Activated naive CD8-positive, alpha-beta T cell treated with anti-CD3 and anti-CD28 coated beads for 36 hours (primary cell): ENCODE data around the gene AHCYL2. TPM values are rescaled to one million over a fixed set of nuclear protein-coding genes. Genes with fewer than 3 reads are reported as not detected.
"Not testable (repeated sequence)": the region's sequence is repeated elsewhere in the genome, so short reads cannot be mapped to it uniquely, and the experiment has no call there.

Source experiments
- DNase-seq: peaks from one replicate; pipeline ENCODE4 v3.0.0; 2021
- H3K27ac Mint-ChIP-seq: one replicate; pipeline ENCODE4 v1.8.0; 2022; ENCODE audit warnings: mild to moderate bottlenecking, moderate library complexity, mixed read lengths
- H3K27me3 Mint-ChIP-seq: one replicate; pipeline ENCODE4 v1.8.0; 2022; ENCODE audit warnings: mild to moderate bottlenecking, mixed read lengths
- H3K36me3 Mint-ChIP-seq: one replicate; pipeline ENCODE4 v1.8.0; 2021; ENCODE audit warnings: mild to moderate bottlenecking, mixed read lengths
- H3K4me1 Mint-ChIP-seq: one replicate; pipeline ENCODE4 v1.8.0; 2021; ENCODE audit warnings: mixed read lengths
- H3K4me3 Mint-ChIP-seq: one replicate; pipeline ENCODE4 v1.8.0; 2022; ENCODE audit warnings: mild to moderate bottlenecking, moderate library complexity, mixed read lengths
- H3K9me3 Mint-ChIP-seq: one replicate; pipeline ENCODE4 v1.8.0; 2022; ENCODE audit warnings: mixed read lengths
- total RNA-seq, 2 experiments: library from RNA; stranded (reverse); gene quantifications; one replicate each; pipeline ENCODE4 v1.2.3, GENCODE V29; 2021

The AHCYL2 gene
- total RNA-seq, 2 experiments from 2014 or later: 6.5 to 6.8 TPM

DNA sequence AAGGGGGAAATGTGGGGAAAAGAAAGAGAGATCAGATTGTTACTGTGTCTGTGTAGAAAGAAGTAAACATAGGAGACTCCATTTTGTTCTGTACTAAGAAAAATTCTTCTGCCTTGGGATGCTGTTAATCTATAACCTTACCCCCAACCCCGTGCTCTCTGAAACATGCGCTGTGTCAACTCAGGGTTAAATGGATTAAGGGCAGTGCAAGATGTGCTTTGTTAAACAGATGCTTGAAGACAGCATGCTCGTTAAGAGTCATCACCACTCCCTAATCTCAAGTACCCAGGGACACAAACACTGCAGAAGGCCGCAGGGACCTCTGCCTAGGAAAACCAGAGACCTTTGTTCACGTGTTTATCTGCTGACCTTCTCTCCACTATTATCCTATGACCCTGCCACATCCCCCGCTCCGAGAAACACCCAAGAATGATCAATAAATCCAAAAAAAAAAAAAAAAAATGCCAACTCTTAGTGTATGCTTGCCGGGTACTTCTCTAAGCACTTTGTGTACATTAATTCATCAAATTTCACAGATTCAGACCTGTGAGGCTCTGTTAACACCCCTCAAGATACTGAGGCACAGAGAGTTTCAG, 7.9 kb upstream of the AHCYL2 start:
- H3K27ac Mint-ChIP-seq, H3K4me1 Mint-ChIP-seq: not testable (repeated sequence)

DNA sequence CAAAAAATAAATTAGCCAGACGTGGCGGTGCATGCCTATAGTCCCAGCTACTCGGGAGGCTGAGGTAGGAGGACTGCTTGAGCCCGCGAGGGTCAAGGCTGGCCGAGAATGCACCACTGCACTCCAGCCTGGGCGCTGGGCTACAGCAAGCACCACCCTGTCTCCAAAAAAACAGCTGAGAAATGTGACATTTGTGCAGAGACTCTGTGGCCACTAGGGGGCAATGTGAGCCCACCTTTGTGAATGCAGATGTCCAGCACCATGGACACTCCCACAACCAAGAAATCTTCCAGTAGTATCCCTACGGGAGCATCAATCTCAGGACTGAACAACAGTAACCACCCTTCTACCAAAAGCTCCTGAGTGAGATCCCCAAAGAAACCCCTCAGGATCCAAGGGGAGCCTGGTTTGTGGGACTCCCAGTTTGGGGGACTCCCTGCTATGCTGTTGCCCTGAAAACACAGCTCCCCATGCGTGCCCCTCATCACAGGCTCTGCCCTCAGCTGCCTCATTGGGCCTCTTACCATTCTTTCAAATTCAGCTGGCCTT, 6.2 kb upstream of the AHCYL2 start:
- DNase-seq: peak; percentile 75
- H3K4me1 Mint-ChIP-seq: peaks cover 9% of the 10 kb centered on the region
- no peaks in the 10 kb centered on the region for H3K36me3 Mint-ChIP-seq
- H3K27ac Mint-ChIP-seq: no peak overlapping the region
- no peaks in the 10 kb centered on the region for H3K27me3 Mint-ChIP-seq
- no peak overlapping the region for H3K4me3 Mint-ChIP-seq
- H3K9me3 Mint-ChIP-seq: peaks cover 2% of the 10 kb centered on the region

More for the DNA sequence above, 7.9 kb upstream of the AHCYL2 start:
- DNase-seq, H3K9me3 Mint-ChIP-seq, H3K27me3 Mint-ChIP-seq, H3K36me3 Mint-ChIP-seq, H3K4me3 Mint-ChIP-seq: not testable (repeated sequence)

DNA sequence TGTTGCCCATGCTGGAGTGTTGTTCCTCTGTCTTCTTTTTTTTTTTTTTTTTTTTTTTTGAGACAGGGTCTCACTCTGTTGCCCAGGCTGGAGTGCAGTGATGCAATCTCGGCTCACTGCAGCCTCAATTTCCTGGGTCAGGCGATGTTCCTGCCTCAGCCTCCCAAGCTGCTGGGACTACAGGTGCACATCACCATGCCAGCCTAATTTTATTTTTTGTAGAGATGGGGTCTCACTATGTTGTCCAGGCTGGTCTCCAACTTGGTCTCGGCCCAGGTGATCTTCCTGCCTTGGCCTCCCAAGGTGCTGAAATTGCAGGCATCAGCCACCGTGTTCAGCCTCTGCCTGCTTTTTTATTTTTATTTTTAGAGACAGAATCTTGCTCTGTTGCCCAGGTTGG, 5.7 kb upstream of the AHCYL2 start:
- peaks cover 11% of the 10 kb centered on the region for H3K4me1 Mint-ChIP-seq
- H3K36me3 Mint-ChIP-seq, H3K4me3 Mint-ChIP-seq, H3K27ac Mint-ChIP-seq, DNase-seq, H3K9me3 Mint-ChIP-seq, H3K27me3 Mint-ChIP-seq: not testable (repeated sequence)

DNA sequence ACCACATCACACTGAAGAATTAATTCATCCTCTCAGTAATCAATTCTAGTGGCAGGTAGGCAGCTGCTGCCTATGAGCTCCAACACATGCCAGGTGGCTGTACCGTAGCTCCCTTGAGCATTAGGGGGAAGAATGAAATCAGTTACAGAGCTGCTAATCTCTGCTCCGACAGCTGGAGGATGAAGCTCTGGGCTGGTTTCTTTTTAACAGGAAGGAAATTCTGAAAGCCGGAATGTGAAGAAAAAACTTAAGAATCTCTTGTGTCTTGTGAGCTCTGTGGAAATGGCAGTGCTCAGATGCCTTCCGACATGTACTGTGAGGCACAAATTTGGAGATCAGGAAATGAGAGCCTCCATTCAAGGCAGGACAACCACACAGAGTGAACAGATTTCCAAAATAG, 2.8 kb upstream of the AHCYL2 start:
- DNase-seq: no peak

DNA sequence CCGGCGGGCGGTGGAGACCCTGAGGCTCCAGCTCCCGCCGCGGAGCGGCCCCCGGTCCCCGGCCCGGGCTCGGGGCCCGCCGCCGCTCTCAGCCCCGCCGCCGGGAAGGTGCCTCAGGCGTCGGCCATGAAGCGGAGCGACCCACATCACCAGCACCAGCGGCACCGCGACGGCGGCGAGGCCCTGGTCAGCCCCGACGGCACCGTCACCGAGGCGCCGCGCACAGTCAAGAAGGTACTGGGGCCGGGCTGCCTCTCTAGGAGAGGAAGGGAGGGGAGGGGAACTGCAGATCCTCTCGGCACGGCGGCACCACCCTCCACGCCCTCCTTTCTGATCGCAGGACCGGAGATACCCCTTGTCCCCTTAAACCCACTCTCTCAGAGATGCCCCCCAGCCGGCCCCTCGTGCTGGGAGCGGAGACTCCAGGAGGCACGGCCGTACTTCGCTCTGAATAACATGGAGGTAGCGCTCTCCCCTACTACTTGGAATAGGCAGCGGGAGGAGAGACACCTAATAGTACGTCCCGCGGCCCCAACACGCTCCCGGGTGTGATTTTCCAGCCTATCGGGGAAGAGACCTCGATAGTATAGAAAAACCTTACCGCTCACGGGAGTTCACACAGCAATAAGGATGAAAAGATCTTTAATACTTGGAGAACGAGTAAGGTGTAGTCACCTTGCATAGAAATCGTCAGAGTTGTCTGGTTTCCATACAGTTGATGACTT, 538 bp downstream of the AHCYL2 start:
- H3K4me1 Mint-ChIP-seq: peaks cover 30% of the 10 kb centered on the region
- no peaks in the 10 kb centered on the region for H3K36me3 Mint-ChIP-seq
- peak overlapping the region; percentile 86 for H3K27ac Mint-ChIP-seq
- no peaks in the 10 kb centered on the region for H3K9me3 Mint-ChIP-seq
- peak; percentile 65 for DNase-seq
- peak overlapping the region; percentile 91 for H3K4me3 Mint-ChIP-seq
- H3K27me3 Mint-ChIP-seq: no peaks in the 10 kb centered on the region

More for the DNA sequence above, 2.8 kb upstream of the AHCYL2 start:
- Mint-ChIP-seq H3K9me3 (no peaks in the 10 kb centered on the region), H3K4me3 (peak overlapping the region; percentile 60), H3K27me3 (no peaks in the 10 kb centered on the region), H3K4me1 (peaks cover 25% of the 10 kb centered on the region), H3K36me3 (no peaks in the 10 kb centered on the region), H3K27ac (peak overlapping the region; percentile 29)

DNA sequence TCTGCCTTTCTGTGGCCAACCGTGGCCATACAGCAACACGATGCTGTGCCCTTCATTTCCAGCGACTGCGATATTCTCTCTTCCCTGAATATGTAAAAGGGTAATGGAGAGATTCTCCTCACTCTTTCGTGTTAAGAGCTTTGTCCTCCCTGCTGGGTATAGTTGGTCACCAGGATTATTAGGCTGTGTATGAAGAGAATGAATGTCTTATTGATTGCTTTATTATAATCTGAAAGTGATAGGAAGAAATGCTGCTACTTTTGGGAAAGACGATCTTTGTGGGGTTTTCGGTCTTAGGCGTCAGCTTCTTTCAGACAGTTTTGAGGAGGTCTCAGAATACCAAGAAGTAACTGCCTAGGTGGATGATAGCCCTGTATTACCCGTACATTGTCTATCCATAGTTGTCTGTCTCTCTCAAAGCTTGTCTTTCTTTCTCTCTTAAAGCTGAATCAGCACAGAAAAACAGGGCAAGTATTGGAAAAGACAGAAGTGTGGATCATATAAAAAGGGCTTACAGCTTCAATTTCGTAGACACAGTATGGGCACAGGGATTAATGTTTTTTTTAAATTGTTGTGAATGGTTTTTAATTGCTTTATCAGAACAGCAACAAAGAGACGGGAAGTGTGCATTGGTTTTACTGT, 1.2 kb downstream of the AHCYL2 start:
- Mint-ChIP-seq H3K4me3 (peak overlapping the region; percentile 91), H3K36me3 (no peaks in the 10 kb centered on the region), H3K27ac (peak overlapping the region; percentile 86), H3K27me3 (no peaks in the 10 kb centered on the region), H3K9me3 (no peaks in the 10 kb centered on the region), H3K4me1 (peaks cover 30% of the 10 kb centered on the region)
- DNase-seq: no peak

DNA sequence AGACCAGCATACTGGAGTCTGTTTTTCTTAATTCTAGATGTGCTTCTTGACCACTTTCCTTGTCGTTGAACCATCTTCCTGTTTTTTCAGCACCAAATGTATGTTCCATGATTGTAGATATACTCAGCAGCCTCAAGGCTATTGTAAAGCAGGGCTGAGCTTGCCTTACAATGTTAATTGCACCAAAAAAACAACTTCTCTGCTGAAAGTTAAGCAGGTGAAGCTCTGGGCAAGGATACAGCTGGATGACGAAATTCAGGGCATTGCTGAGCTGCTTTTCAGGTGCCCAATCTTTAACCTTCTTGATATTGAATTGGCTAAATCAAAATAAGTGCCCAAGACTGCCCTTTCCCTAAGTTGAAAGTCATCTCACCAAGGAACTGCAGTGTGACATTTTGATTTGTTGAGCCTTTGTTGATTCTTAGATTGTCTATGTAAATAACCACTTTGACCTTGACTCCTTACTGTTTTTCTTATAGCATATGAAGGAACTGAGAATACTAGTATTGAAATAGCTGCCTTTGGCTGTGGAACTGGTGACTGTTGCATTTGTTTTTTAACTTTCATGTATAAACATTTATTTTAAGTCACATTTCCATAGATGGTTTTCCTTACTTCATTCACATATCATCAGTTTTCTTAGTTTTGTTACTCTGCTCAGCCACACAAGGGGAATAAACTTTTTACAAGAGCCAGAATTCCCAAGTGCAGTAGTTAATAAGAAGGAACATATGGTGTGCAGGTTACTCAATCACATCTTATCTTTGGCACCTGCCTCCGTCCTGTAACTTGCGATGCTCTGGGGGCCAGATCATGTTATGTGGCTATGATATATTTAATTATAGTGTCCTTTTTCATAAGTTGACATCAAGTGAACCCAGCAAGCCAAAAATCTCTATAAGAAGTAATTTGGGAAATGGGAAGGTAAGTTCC, 3.1 kb downstream of the AHCYL2 start:
- no peak for DNase-seq
- Mint-ChIP-seq H3K4me3 (no peak overlapping the region), H3K36me3 (no peaks in the 10 kb centered on the region), H3K9me3 (no peaks in the 10 kb centered on the region), H3K27me3 (no peaks in the 10 kb centered on the region), H3K27ac (no peak overlapping the region), H3K4me1 (peaks cover 22% of the 10 kb centered on the region)

DNA sequence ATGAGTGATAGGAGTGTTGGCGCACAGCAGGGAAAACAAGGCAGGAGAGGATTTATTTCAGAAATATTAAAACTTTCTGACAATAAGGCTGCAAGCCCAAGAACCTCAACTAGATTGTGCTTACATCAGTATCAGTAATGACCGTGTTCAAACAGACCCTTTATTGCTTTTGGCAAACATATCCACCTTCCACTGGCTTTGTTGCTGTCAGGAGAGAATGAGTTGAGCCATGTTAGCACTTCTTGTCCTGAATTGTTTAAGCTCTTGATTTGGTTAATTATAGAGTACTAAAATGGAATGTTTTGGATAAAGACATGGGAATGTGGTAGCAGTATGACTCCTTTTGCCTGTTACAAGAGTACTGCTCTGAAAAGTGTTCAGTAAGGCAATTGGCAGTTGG, 3.8 kb downstream of the AHCYL2 start:
- no peaks in the 10 kb centered on the region for H3K27me3 Mint-ChIP-seq
- H3K36me3 Mint-ChIP-seq: no peaks in the 10 kb centered on the region
- peaks cover 22% of the 10 kb centered on the region for H3K4me1 Mint-ChIP-seq
- no peak overlapping the region for H3K4me3 Mint-ChIP-seq
- H3K27ac Mint-ChIP-seq: no peak overlapping the region
- H3K9me3 Mint-ChIP-seq: no peaks in the 10 kb centered on the region
- no peak for DNase-seq

DNA sequence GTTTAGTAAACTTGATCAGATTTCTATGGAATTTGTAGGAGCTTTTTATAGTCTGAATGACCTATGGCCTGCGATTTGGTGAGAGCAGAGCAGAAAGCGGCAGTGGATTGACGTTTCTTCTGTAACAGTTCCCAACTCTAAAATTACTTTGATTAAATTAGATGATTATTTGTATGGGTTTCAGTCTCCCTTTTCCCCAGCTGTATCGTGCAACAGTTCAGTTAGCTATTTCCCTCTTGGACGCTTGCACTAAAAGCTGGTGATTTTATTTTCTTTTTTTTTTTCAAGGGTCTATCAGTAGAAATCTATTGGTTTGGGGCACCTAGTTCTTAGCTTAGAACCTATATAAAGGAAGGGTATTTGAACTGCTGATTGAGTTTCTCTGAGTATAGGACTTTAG, 6.8 kb downstream of the AHCYL2 start:
- Mint-ChIP-seq H3K27me3 (no peaks in the 10 kb centered on the region), H3K9me3 (no peaks in the 10 kb centered on the region), H3K36me3 (no peaks in the 10 kb centered on the region), H3K4me1 (peaks cover 8% of the 10 kb centered on the region), H3K27ac (no peak overlapping the region), H3K4me3 (no peak overlapping the region)
- DNase-seq: no peak

DNA sequence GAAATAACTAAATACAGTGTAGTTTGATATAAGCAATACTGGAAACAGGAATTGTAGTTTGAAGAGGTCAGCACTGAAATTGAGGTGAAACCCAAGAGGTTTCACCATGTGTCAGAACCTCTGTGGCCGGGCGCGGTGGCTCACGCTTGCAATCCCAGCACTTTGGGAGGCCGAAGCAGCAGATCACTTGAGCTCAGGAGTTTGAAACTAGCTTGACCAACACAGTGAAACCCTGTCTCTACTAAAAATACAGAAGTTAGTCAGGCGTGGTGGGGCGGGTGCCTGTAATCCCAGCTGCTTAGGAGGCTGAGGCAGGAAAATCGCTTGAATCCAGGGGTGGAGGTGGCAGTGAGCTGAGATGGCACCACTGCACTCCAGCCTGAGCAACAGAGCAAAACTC, 13.7 kb downstream of the AHCYL2 start:
- Mint-ChIP-seq H3K36me3 (peaks cover 1% of the 10 kb centered on the region), H3K4me3 (no peak overlapping the region), H3K27me3 (no peaks in the 10 kb centered on the region), H3K4me1 (peaks cover 13% of the 10 kb centered on the region), H3K27ac (no peak overlapping the region), H3K9me3 (no peaks in the 10 kb centered on the region)
- DNase-seq: no peak

DNA sequence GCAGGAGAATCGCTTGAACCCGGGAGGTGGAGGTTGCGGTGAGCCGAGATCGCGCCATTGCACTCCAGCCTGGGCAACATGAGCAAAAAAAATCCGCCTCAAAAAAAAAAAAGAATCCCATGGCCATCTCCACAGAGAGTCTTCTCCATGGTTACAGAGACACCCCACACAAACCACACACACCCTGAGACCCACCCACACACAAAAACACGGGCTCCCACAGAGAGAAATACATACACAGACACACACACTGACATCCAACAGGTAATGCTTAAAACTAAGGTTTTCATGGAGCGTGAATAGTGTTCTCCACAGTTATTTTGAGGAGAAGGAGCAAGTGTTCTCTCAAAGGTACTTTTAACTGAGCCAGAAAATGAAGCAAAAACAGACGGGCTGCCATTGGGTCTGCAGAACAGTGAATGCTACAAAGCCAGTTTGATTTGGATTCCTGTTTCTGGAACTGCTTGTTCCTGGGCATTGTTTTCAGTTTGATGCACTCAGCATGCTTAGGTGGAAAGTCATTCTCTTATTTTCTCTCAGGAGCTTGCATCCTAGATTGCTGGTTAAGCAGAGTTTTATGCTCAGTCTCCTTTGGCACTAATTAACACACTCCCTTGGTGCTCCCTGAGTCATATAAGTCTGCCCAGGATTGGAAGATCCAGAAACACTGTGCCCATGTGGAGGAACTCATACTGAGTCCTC, 15.4 kb downstream of the AHCYL2 start:
- Mint-ChIP-seq H3K4me1 (peaks cover 13% of the 10 kb centered on the region), H3K27ac (no peak overlapping the region), H3K27me3 (no peaks in the 10 kb centered on the region), H3K4me3 (no peak overlapping the region), H3K36me3 (peaks cover 9% of the 10 kb centered on the region), H3K9me3 (peaks cover under 1% of the 10 kb centered on the region)
- DNase-seq: no peak

DNA sequence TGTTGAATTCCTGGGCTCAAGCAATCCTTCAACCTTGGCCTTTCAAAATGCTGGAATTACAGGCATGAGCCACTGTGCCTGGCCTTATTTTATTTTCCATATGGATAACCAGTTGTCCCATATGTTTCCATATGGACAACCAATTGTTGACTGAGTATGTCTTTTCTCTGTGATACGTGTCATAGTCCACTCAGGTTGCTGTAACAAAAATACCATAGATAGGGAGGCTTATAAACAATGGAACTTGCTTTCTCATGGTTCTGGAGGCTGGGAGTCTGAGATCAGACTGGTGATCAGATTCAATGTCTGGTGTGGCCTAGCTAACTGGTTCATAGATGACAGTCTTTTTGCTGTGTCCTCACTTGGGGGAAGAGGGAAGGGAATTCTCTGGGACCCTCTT, 19.4 kb downstream of the AHCYL2 start:
- no peak overlapping the region for H3K4me3 Mint-ChIP-seq
- DNase-seq: no peak
- H3K27ac Mint-ChIP-seq: no peak overlapping the region
- H3K36me3 Mint-ChIP-seq: peaks cover 21% of the 10 kb centered on the region
- H3K27me3 Mint-ChIP-seq: no peaks in the 10 kb centered on the region
- H3K4me1 Mint-ChIP-seq: peaks cover 15% of the 10 kb centered on the region
- H3K9me3 Mint-ChIP-seq: peaks cover 7% of the 10 kb centered on the region

DNA sequence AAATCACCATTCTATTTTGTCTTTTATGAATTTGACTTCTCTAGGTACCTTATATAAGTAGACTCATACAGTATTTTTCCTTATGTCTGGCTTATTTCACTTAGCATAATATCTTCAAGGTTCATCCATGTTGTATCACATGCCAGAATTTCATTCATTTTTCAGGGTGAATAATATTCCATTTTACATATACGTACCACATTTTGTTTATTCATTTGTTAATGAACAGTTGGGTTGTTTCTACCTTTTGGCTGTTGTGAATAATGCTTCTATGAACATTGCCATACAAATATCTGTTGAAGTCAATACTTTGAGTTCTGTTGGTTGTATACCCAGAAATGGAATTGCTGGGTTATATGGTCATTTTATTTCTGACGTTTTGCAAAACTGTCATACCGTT, 20.7 kb downstream of the AHCYL2 start:
- peaks cover 9% of the 10 kb centered on the region for H3K4me1 Mint-ChIP-seq
- H3K9me3 Mint-ChIP-seq: peaks cover 7% of the 10 kb centered on the region
- H3K27me3 Mint-ChIP-seq: no peaks in the 10 kb centered on the region
- peaks cover 21% of the 10 kb centered on the region for H3K36me3 Mint-ChIP-seq
- H3K27ac Mint-ChIP-seq: no peak overlapping the region
- no peak overlapping the region for H3K4me3 Mint-ChIP-seq
- DNase-seq: no peak

DNA sequence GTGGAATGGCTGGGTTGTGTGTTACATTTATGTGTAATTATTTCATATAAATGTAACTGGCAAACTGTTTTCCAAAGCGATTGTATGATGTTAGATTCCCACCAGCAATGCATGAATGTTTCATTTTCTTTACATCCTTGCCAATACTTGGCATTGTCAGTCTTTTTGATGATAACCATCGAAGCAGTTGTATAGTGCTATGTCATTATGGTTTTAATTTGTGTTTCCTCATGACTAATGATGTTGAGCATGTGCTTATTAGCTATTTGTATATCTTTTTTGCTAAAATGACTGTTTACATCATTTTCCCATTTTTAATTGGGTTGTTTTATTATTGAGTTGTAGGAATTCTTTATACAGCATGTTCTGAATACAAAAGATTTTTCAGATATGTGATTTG, 22.3 kb downstream of the AHCYL2 start:
- Mint-ChIP-seq H3K36me3 (peaks cover 21% of the 10 kb centered on the region), H3K4me1 (peaks cover 5% of the 10 kb centered on the region), H3K27ac (no peak overlapping the region), H3K4me3 (no peak overlapping the region), H3K27me3 (no peaks in the 10 kb centered on the region), H3K9me3 (peaks cover 7% of the 10 kb centered on the region)
- DNase-seq: no peak
